Testis (tissue), 2 donors: ENCODE measurements around the gene PKNOX2.

ENCODE experiments used
- POLR2A ChIP-seq: fragments of 450-650 bp; IDR thresholded peaks from one replicate; pipeline ENCODE4 v1.6.1; 2017; ENCODE audit warnings: antibody characterized with exemption, mild to moderate bottlenecking, moderate library complexity
- TF ChIP-seq, protein P1 (sequence below), 3 experiments: fragments of 450-650 bp in 2 of 3; fragments of 200-600 bp in 1 of 3; sonication (generic) in 1 of 3; IDR thresholded peaks; one replicate each; pipeline ENCODE4 v1.5.1; 2016 to 2019; ENCODE audit warnings: antibody characterized with exemption in 3 of 3, mild to moderate bottlenecking in 2 of 3, moderate library complexity in 1 of 3

DNA sequence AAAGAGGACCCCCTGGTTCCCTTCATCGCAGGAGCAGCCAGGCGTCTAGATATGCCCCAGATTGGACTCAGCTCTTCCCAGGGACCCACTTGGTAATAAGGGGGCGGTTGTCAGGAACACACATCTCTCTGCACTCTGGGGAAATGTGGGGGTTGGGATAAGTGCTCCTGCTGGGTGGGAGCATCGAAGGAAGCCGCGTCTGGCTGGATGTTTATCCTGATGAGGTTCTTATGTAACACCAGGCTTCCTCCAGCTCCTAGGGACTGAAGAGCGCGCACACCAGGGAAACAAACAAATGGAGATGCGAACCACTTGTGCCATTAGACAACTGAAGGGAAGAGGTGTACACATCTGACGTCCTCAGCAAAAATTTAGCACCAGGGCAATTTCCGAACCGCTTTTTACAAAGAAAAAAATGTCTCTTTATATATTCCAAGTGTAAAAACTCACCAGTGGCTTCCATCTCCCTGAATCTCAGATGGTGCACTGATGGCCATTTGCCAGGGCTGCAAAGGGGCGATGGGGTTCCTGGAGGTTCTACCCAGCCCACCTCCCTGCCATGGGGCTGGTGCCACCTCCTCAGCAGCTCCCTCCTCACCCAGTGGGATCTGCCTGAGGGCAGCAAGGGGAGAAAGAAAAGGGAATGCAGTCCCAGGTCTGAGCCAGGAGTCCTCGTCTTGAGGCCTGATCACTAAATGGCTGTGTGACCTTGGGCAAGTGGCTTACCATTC lies 89.4 kb downstream of the PKNOX2 start:
- TF ChIP-seq, protein P1, sequence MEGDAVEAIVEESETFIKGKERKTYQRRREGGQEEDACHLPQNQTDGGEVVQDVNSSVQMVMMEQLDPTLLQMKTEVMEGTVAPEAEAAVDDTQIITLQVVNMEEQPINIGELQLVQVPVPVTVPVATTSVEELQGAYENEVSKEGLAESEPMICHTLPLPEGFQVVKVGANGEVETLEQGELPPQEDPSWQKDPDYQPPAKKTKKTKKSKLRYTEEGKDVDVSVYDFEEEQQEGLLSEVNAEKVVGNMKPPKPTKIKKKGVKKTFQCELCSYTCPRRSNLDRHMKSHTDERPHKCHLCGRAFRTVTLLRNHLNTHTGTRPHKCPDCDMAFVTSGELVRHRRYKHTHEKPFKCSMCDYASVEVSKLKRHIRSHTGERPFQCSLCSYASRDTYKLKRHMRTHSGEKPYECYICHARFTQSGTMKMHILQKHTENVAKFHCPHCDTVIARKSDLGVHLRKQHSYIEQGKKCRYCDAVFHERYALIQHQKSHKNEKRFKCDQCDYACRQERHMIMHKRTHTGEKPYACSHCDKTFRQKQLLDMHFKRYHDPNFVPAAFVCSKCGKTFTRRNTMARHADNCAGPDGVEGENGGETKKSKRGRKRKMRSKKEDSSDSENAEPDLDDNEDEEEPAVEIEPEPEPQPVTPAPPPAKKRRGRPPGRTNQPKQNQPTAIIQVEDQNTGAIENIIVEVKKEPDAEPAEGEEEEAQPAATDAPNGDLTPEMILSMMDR (IDR thresholded peaks at IDR 0.05): no peak
- no peak for TF ChIP-seq POLR2A
